OCI-LY1 (cell line): ENCODE measurements around the gene COBL.

Source experiments
- H2AFZ ChIP-seq: fragments of 200-600 bp; sonication (generic), shearing (Covaris generic); 2 replicates; pipeline ENCODE4 v1.6.0; 2014; ENCODE audit warnings: antibody characterized with exemption, mild to moderate bottlenecking, low read length
- H3F3A ChIP-seq: fragments of 200-600 bp; sonication (generic), shearing (Covaris generic); 2 replicates; pipeline ENCODE4 v1.6.0; 2014; ENCODE audit warnings: mild to moderate bottlenecking, antibody characterized with exemption, low read length, moderate library complexity; ENCODE audit not compliant: insufficient read depth
- H3K27ac ChIP-seq: fragments of 200-600 bp; sonication (generic); 2 replicates; pipeline ENCODE4 v1.5.1; 2014; ENCODE audit warnings: low read length, mixed run types, mild to moderate bottlenecking, low read depth; ENCODE audit not compliant: poor library complexity, severe bottlenecking
- H3K27me3 ChIP-seq: fragments of 200-600 bp; sonication (generic); 2 replicates; pipeline ENCODE4 v1.6.0; 2014; ENCODE audit warnings: antibody characterized with exemption, mild to moderate bottlenecking, low read length, moderate library complexity; ENCODE audit not compliant: insufficient read depth
- H3K36me3 ChIP-seq: fragments of 200-600 bp; sonication (generic); 2 replicates; pipeline ENCODE4 v1.6.1; 2014; ENCODE audit warnings: mild to moderate bottlenecking, antibody characterized with exemption, low read length, moderate library complexity, mixed read lengths; ENCODE audit not compliant: insufficient read depth
- H3K4me1 ChIP-seq: fragments of 200-600 bp; sonication (generic); 2 replicates; pipeline ENCODE4 v1.5.1; 2014; ENCODE audit warnings: mild to moderate bottlenecking, low read length, moderate library complexity; ENCODE audit not compliant: insufficient read depth, severe bottlenecking
- H3K4me2 ChIP-seq: fragments of 200-600 bp; sonication (generic), shearing (Covaris generic); 2 replicates; pipeline ENCODE4 v1.6.1; 2014; ENCODE audit warnings: low read length
- H3K4me3 ChIP-seq: fragments of 200-600 bp; sonication (generic); 2 replicates; pipeline ENCODE4 v1.5.1; 2014; ENCODE audit warnings: low read length, low read depth, mild to moderate bottlenecking, mixed read lengths; ENCODE audit not compliant: poor library complexity, severe bottlenecking
- H3K79me2 ChIP-seq: fragments of 200-600 bp; shearing (Covaris generic); 2 replicates; pipeline ENCODE4 v1.6.1; 2016; ENCODE audit warnings: mixed run types, low read length, mixed read lengths; ENCODE audit not compliant: insufficient read depth
- H3K9ac ChIP-seq: fragments of 200-600 bp; sonication (generic), shearing (Covaris generic); 2 replicates; pipeline ENCODE4 v1.6.1; 2014; ENCODE audit warnings: mild to moderate bottlenecking, low read length, mixed read lengths
- H3K9me2 ChIP-seq: fragments of 200-600 bp; sonication (generic), shearing (Covaris generic); 2 replicates; pipeline ENCODE4 v1.6.1; 2014; ENCODE audit warnings: low read depth, mild to moderate bottlenecking, low read length, mixed read lengths
- H3K9me3 ChIP-seq: fragments of 200-600 bp; shearing (Covaris generic); 2 replicates; pipeline ENCODE4 v1.6.1; 2014; ENCODE audit warnings: low read length, mixed read lengths
- H4K20me1 ChIP-seq: fragments of 200-600 bp; sonication (generic), shearing (Covaris generic); 2 replicates; pipeline ENCODE4 v1.6.0; 2016; ENCODE audit warnings: mild to moderate bottlenecking, low read length; ENCODE audit not compliant: insufficient read depth
- EZH2 ChIP-seq: fragments of 200-600 bp; sonication (generic), shearing (Covaris generic); IDR thresholded peaks from 2 replicates; pipeline ENCODE4 v1.8.0; 2017; ENCODE audit warnings: borderline replicate concordance, mixed run types, mild to moderate bottlenecking, antibody characterized with exemption, low read length, moderate library complexity, mixed read lengths
- TF ChIP-seq, protein P1 (sequence below): fragments of 200-600 bp; sonication (generic), shearing (Covaris generic); IDR thresholded peaks from 2 replicates; pipeline ENCODE4 v1.5.1; 2017; ENCODE audit warnings: mild to moderate bottlenecking, antibody characterized with exemption, low read length, moderate library complexity, mixed read lengths

COBL gene

DNA sequence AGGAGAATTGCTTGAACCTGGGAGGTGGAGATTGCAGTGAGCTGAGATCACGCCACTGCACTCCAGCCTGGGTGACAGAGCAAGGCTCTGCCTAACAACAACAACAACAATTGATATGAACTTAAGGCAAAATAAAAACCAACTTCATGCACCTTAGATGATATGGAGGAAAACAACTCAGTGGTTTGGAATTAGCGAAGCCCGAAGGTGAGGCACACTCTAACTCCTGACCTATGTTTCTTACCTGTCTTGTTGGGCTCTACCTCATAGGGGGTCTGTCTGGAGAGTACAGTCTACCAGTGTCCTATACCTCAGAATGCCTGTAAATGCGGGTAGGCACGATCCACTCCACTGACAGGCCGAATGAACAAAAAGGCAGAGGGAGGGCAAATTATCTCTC is 24.3 kb upstream of the COBL start:
- Histone ChIP-seq H3K4me1 (no peaks in the 10 kb centered on the region), H3K4me3 (no peak overlapping the region), H3K27me3 (no peaks in the 10 kb centered on the region), H3K79me2 (no peaks in the 10 kb centered on the region), H3K9me2 (no peaks in the 10 kb centered on the region), H3K9ac (no peak overlapping the region), H3F3A (no peaks in the 10 kb centered on the region), H4K20me1 (no peaks in the 10 kb centered on the region), H3K4me2 (no peak overlapping the region), H3K36me3 (no peaks in the 10 kb centered on the region), H3K27ac (no peak overlapping the region), H3K9me3 (no peaks in the 10 kb centered on the region), H2AFZ (no peak overlapping the region)
- TF ChIP-seq EZH2 = no peak
- TF ChIP-seq, protein P1, sequence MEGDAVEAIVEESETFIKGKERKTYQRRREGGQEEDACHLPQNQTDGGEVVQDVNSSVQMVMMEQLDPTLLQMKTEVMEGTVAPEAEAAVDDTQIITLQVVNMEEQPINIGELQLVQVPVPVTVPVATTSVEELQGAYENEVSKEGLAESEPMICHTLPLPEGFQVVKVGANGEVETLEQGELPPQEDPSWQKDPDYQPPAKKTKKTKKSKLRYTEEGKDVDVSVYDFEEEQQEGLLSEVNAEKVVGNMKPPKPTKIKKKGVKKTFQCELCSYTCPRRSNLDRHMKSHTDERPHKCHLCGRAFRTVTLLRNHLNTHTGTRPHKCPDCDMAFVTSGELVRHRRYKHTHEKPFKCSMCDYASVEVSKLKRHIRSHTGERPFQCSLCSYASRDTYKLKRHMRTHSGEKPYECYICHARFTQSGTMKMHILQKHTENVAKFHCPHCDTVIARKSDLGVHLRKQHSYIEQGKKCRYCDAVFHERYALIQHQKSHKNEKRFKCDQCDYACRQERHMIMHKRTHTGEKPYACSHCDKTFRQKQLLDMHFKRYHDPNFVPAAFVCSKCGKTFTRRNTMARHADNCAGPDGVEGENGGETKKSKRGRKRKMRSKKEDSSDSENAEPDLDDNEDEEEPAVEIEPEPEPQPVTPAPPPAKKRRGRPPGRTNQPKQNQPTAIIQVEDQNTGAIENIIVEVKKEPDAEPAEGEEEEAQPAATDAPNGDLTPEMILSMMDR = no peak

DNA sequence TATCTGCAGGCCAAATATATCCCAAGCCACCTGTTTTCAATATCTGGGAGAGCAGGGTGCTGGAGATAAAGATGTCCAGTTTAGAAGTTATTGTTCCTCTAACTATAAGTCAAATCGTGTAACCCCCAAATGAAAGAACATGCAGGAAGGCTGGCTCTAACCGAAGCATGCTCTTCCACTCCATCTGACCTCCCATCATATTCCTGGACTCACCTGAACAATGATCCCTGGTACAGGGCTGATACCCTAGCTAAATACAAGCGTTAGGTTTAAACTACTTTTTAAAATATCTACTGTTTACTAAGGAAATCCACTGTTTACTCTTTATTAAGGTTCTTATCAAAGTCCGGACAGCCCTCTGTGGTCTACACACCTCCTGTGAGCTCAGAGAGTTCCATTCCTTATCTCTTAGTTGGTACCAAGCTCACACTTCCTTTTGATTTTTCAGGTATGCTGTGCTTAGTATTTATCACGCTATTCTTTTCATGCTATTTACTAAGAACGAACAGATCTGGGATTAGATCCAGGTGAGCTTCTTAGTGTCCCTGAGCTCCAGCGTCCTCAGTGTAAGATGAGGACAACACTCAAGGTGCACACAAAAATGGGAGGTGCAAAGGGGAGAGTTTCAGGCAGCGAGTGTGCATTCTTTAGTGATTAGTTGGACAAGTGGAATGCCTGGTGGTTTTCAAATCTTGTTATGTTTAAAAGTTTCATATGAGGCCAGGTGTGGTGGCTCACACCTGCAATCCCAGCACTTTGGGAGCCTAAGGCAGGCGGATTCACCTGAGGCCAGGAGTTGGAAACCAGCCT is 23.6 kb upstream of the COBL start:
- Histone ChIP-seq H2AFZ (no peak overlapping the region), H3K36me3 (no peaks in the 10 kb centered on the region), H3K4me3 (no peak overlapping the region), H4K20me1 (no peaks in the 10 kb centered on the region), H3K4me1 (no peaks in the 10 kb centered on the region), H3K27me3 (no peaks in the 10 kb centered on the region), H3K9ac (no peak overlapping the region), H3F3A (no peaks in the 10 kb centered on the region), H3K4me2 (no peak overlapping the region), H3K9me3 (no peaks in the 10 kb centered on the region), H3K27ac (no peak overlapping the region), H3K79me2 (no peaks in the 10 kb centered on the region), H3K9me2 (no peaks in the 10 kb centered on the region)
- TF ChIP-seq EZH2 = no peak
- TF ChIP-seq, protein P1 = no peak

DNA sequence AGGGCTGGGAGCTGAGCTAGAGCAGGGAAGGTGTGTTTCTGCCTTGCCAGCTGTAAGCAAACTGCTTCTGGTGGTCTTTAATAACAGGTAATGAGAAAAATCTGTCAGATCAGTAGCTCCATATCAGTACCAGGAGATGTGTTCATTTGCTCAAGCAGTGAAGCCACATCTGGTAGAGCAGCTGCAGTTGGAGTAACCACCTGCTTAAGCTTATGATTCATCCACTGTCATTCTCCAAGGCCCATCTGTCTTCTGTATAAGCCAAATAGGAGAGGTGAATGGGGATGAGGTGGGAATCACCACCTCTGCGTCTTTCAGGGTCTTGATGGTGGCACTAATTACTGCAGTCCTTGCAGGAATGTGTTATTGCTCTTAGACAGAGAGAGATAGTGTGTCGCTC is 18.4 kb upstream of the COBL start:
- H3K9me2 ChIP-seq = no peaks in the 10 kb centered on the region
- H3K4me3 ChIP-seq = no peak overlapping the region
- TF ChIP-seq, protein P1 = no peak
- TF ChIP-seq EZH2 = no peak
- no peak overlapping the region for H3K4me2 ChIP-seq
- H3K27me3 ChIP-seq = no peaks in the 10 kb centered on the region
- no peaks in the 10 kb centered on the region for H3F3A ChIP-seq
- no peaks in the 10 kb centered on the region for H3K4me1 ChIP-seq
- H3K79me2 ChIP-seq = no peaks in the 10 kb centered on the region
- H3K9me3 ChIP-seq = no peaks in the 10 kb centered on the region
- H3K27ac ChIP-seq = no peak overlapping the region
- H2AFZ ChIP-seq = no peak overlapping the region
- H3K9ac ChIP-seq = no peak overlapping the region
- no peaks in the 10 kb centered on the region; the same call in 1 of the 2 replicates for H4K20me1 ChIP-seq
- no peaks in the 10 kb centered on the region for H3K36me3 ChIP-seq
